Transverse colon (tissue), 4 donors: ENCODE data around the gene CCDC12. TPM values are rescaled to one million over a fixed set of nuclear protein-coding genes. Genes with fewer than 3 reads are reported as not detected.

Source experiments
- DNase-seq: peaks from one replicate; pipeline ENCODE4 v3.0.0-alpha.2; 2019
- H3K27ac ChIP-seq, 4 donors: fragments of 200-600 bp; sonication (generic); 2 replicates each; pipeline ENCODE4 v1.5.1; 2016 to 2018; ENCODE audit warnings: inconsistent platforms in 4 of 4
- H3K27me3 ChIP-seq: fragments of 200-600 bp; sonication (generic); 2 replicates; pipeline ENCODE4 v1.5.1; 2017; ENCODE audit warnings: inconsistent platforms
- H3K36me3 ChIP-seq, 4 donors: fragments of 200-600 bp; sonication (generic); 2 replicates each; pipeline ENCODE4 v1.5.1; 2017 to 2019; ENCODE audit warnings: inconsistent platforms in 4 of 4
- H3K4me1 ChIP-seq, 4 donors: fragments of 200-600 bp; sonication (generic); 2 replicates each; pipeline ENCODE4 v1.5.1; 2017 to 2020; ENCODE audit warnings: inconsistent platforms in 4 of 4
- H3K4me3 ChIP-seq, 4 donors: fragments of 200-600 bp; sonication (generic); 1 replicate in 1 of 4; 2 replicates in 3 of 4; pipeline versions ENCODE4 v1.5.1 to v1.6.1; 2017 to 2019; ENCODE audit warnings: inconsistent platforms in 4 of 4
- H3K9me3 ChIP-seq, 2 donors: fragments of 200-600 bp; sonication (generic); 2 replicates each; pipeline ENCODE4 v1.5.1; 2017 to 2019; ENCODE audit warnings: inconsistent platforms in 2 of 2
- EP300 ChIP-seq: sonication (generic); formaldehyde crosslinking; IDR thresholded peaks from one replicate; pipeline ENCODE4 v1.6.1; 2017; ENCODE audit warnings: antibody characterized with exemption, low read depth
- POLR2A ChIP-seq: fragments of 450-650 bp; IDR thresholded peaks from one replicate; pipeline ENCODE4 v1.6.1; 2016; ENCODE audit warnings: antibody characterized with exemption, mild to moderate bottlenecking, moderate library complexity
- POLR2AphosphoS5 ChIP-seq, 3 donors: sonication (generic); formaldehyde crosslinking; IDR thresholded peaks; one replicate each; pipeline ENCODE4 v1.6.1; 2016; ENCODE audit warnings: antibody characterized with exemption in 3 of 3
- WGBS, 2 donors: methylation state at CpG; one replicate each; pipeline ENCODE4 v1.1.5; 2018; ENCODE audit warnings: low coverage in 1 of 2; 5-methylcytosine and 5-hydroxymethylcytosine counted together
- in situ Hi-C, 4 donors: fragments of 200-750 bp; cut with MboI; loops; one replicate each; pipeline versions ENCODE4 v1.15.0 to v1.15.1; 2017; ENCODE audit warnings: low sequenced_read_pairs in 3 of 4, low pct_ligation_motif_present in 1 of 4, low pct_unique_long_range_greater_than_20kb in 1 of 4
- intact Hi-C: fragments of 100-400 bp; cut with DNase I; formaldehyde crosslinking; loops from one replicate; pipeline ENCODE4 v1.15.1; 2023; ENCODE audit warnings: low total_unique reads
- total RNA-seq, 4 donors: library from RNA; depleted of rRNA; stranded (reverse); fragments of >200 nt; gene quantifications; one replicate each; pipeline ENCODE4 v1.1.0, GENCODE V29; 2016
- TF ChIP-seq, protein P1 (sequence below), 5 experiments: fragments of 200-600 bp in 3 of 5; fragments of 450-650 bp in 2 of 5; sonication (generic) in 3 of 5; IDR thresholded peaks; 1 replicate in 2 of 5; 2 replicates in 3 of 5; pipeline ENCODE4 v1.5.1; 2016 to 2017; ENCODE audit warnings: antibody characterized with exemption in 5 of 5, inconsistent platforms in 3 of 5, mild to moderate bottlenecking in 2 of 5, moderate library complexity in 1 of 5

Gene CCDC12
- total RNA-seq, 4 donors from 2014 or later: 50.1 to 72.9 (median 53.0) TPM

- TF ChIP-seq POLR2AphosphoS5 (IDR thresholded peaks at IDR 0.05): no peak
- TF ChIP-seq EP300: no peak
- TF ChIP-seq, protein P1, sequence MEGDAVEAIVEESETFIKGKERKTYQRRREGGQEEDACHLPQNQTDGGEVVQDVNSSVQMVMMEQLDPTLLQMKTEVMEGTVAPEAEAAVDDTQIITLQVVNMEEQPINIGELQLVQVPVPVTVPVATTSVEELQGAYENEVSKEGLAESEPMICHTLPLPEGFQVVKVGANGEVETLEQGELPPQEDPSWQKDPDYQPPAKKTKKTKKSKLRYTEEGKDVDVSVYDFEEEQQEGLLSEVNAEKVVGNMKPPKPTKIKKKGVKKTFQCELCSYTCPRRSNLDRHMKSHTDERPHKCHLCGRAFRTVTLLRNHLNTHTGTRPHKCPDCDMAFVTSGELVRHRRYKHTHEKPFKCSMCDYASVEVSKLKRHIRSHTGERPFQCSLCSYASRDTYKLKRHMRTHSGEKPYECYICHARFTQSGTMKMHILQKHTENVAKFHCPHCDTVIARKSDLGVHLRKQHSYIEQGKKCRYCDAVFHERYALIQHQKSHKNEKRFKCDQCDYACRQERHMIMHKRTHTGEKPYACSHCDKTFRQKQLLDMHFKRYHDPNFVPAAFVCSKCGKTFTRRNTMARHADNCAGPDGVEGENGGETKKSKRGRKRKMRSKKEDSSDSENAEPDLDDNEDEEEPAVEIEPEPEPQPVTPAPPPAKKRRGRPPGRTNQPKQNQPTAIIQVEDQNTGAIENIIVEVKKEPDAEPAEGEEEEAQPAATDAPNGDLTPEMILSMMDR (IDR thresholded peaks at IDR 0.05): no peak
- TF ChIP-seq POLR2A: no peak
- peaks cover 0 to 10% (median 8%) of the 10 kb centered on the region in 4 donors for H3K4me1 ChIP-seq
- 90 to 94% methylated on average over 3 to 17 of the region's 17 CpGs for WGBS, 2 donors
- H3K4me3 ChIP-seq: no peak overlapping the region
- H3K9me3 ChIP-seq: no peaks in the 10 kb centered on the region
- intact Hi-C loops (no loop called here), in situ Hi-C loops (loop anchor here in 1 of 4 donors (10.0 kb wide), 1 partner anchor 187 kb away; the partner anchor contains the start of gene PRSS50)
- no peak overlapping the region for H3K27ac ChIP-seq
- DNase-seq: no peak
- peaks cover 20% of the 10 kb centered on the region for H3K27me3 ChIP-seq
- H3K36me3 ChIP-seq: no peaks in the 10 kb centered on the region
These were observed 74.9 kb downstream of the CCDC12 start for GRCh38 chr3:46901591-46902187.

- 84% methylated on average over 3 of the region's 3 CpGs; no CpG with 5 or more reads in 1 of the 2 donors for WGBS, 2 donors
These were observed 75.5 kb downstream of the CCDC12 start for GRCh38 chr3:46901061-46901460.

DNA sequence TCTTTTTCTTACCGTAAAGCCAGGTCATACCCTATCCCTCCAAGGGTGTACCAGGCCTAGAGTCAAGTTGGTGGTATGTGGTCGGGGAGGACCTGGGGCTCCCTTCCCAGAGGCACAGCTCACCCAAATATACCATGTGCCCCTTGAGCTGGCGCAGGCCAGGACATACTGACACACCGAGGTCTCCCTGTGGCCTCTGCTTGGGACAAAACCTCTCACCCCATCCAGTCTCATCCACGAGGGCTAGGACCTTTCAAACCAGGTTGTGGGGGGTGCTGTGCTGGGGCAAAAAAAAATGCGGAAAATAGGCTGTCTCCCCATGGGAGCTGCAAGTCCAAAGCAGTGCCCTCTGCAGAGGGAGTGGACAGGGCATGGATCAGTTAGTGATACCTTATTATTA lies 76.2 kb downstream of the CCDC12 start:
- H3K27me3 ChIP-seq: peaks cover 20% of the 10 kb centered on the region
- no peak overlapping the region for H3K27ac ChIP-seq
- no peaks in the 10 kb centered on the region for H3K9me3 ChIP-seq
- 90% methylated on average over 6 of the region's 6 CpGs; no CpG with 5 or more reads in 1 of the 2 donors for WGBS, 2 donors
- TF ChIP-seq POLR2A: no peak
- intact Hi-C loops (no loop called here), in situ Hi-C loops (loop anchor here in 1 of 4 donors (10.0 kb wide), 1 partner anchor 186 kb away; the partner anchor contains the start of gene PRSS50)
- H3K4me3 ChIP-seq: no peak overlapping the region
- H3K4me1 ChIP-seq: peaks cover 0 to 10% (median 8%) of the 10 kb centered on the region in 4 donors
- H3K36me3 ChIP-seq: no peaks in the 10 kb centered on the region
- DNase-seq: no peak

More at GRCh38 chr3:46901061-46901460, 75.5 kb downstream of the CCDC12 start:
- H3K27me3 ChIP-seq: peaks cover 20% of the 10 kb centered on the region
- H3K4me3 ChIP-seq: no peak overlapping the region
- peaks cover 0 to 10% (median 8%) of the 10 kb centered on the region in 4 donors for H3K4me1 ChIP-seq
- H3K9me3 ChIP-seq: no peaks in the 10 kb centered on the region
- H3K27ac ChIP-seq: no peak overlapping the region
- in situ Hi-C loops: loop anchor here in 1 of 4 donors (10.0 kb wide), 1 partner anchor 186 kb away; the partner anchor contains the start of gene PRSS50
- TF ChIP-seq, protein P1 (IDR thresholded peaks at IDR 0.05): no peak
- no peak for TF ChIP-seq EP300
- TF ChIP-seq POLR2A: no peak
- no peak for TF ChIP-seq POLR2AphosphoS5 (IDR thresholded peaks at IDR 0.05)
- DNase-seq: no peak
- H3K36me3 ChIP-seq: no peaks in the 10 kb centered on the region
- intact Hi-C loops: no loop called here

GRCh38 chr3:46900007-46900292 lies 76.6 kb downstream of the CCDC12 start:
- 81% methylated on average over 5 of the region's 5 CpGs; no CpG with 5 or more reads in 1 of the 2 donors for WGBS, 2 donors
- Histone ChIP-seq H3K36me3 (no peaks in the 10 kb centered on the region), H3K27me3 (peaks cover 20% of the 10 kb centered on the region), H3K4me3 (no peak overlapping the region), H3K4me1 (peaks cover 0 to 10% (median 8%) of the 10 kb centered on the region in 4 donors), H3K9me3 (no peaks in the 10 kb centered on the region), H3K27ac (no peak overlapping the region)
- in situ Hi-C loops (loop anchor here in 1 of 4 donors (10.0 kb wide), 1 partner anchor 185 kb away; the partner anchor contains the start of gene PRSS50), intact Hi-C loops (no loop called here)
- no peak for DNase-seq
- no peak for TF ChIP-seq EP300
- TF ChIP-seq POLR2A: no peak
- TF ChIP-seq, protein P1 (IDR thresholded peaks at IDR 0.05): no peak
- no peak for TF ChIP-seq POLR2AphosphoS5 (IDR thresholded peaks at IDR 0.05)
